ENCODE data around the gene VDR.

Gene VDR

DNA sequence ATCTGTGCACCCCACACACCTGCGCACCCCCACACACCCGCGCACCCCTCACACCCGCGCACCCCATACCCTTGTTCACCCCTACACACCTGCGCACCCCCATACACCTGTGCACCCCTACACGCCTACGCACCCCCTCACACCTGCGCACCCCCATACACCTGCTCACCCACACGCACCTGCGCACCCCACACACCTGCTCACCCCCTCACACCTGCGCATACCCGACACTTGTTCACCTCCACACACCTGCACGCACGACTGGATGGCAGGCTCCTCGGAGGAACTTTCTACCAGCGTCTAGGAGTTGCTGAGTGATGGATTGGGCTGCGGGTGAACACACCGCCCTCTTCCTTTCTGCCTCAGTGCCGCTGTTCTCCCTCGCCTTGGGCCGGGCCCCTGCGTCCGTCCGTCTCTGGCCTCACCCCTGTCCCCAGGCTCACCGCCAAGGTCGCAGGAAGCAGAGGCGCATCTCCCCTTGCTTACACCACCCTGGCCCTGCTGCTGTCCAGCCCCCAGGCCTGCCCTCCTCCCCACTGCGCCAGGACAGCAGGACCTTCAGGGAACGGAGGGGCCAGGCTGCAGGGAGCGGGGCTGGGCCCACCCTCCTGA lies 37.9 kb upstream of the VDR start:
- Histone ChIP-seq H3K4me1 (ENCODE audit: control insufficient read depth, insufficient read depth, low read length, unreplicated experiment) (peaks cover 23% of the 10 kb centered on the region), H3K36me3 (ENCODE audit: insufficient read depth, low read length) (no peaks in the 10 kb centered on the region), H3K79me2 (ENCODE audit: control insufficient read depth, insufficient read depth, low read length, unreplicated experiment) (no peaks in the 10 kb centered on the region), H2AFZ (ENCODE audit: low read length, unreplicated experiment) (no peak overlapping the region), H3K4me3 (ENCODE audit: low read depth, low read length) (no peak overlapping the region), H3K27me3 (ENCODE audit: insufficient read depth, low read length) (no peaks in the 10 kb centered on the region), H3K27ac (ENCODE audit: low read depth, low read length) (no peak overlapping the region)

DNA sequence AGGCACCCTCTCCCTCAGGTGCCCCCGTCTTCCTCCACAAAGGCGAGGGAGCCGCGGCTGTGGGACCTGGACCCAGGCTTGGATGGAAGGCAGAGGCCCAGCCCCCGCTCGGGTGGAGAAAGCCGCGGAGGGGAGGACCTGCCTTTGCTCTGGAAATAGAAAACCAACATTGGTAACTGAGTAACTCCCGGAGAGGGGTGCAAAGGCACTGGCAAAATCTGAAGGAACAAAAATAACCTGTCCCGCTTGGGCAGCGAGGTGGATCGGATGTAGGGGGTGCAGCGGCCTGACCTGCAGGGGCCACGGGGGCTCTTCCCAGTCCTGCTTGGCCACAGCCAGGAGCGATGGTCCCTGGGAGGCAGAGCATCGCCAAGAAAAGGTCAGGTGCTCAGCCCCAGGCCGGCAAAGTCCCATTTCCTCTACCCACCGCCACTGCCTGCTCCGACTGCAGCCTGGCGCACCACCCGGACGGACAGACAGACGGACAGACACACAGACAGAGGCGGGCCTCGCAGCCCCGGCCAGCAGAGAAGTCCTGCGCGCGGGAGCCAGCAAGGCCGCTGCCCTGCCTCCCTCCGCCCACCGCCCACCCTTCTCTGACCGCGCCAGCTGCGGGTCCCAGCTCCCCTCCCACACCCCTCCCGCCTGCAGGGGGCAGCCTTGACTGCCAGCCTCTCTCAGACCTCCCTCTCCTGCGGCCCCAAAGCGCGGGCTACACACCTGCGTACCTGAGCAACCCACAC lies 37.2 kb upstream of the VDR start:
- Histone ChIP-seq H3K4me1 (ENCODE audit: control insufficient read depth, insufficient read depth, low read length, unreplicated experiment) (peaks cover 24% of the 10 kb centered on the region), H3K36me3 (ENCODE audit: insufficient read depth, low read length) (no peaks in the 10 kb centered on the region), H3K79me2 (ENCODE audit: control insufficient read depth, insufficient read depth, low read length, unreplicated experiment) (no peaks in the 10 kb centered on the region), H3K27me3 (ENCODE audit: insufficient read depth, low read length) (no peaks in the 10 kb centered on the region), H2AFZ (ENCODE audit: low read length, unreplicated experiment) (no peak overlapping the region), H3K27ac (ENCODE audit: low read depth, low read length) (no peak overlapping the region), H3K4me3 (ENCODE audit: low read depth, low read length) (no peak overlapping the region)

DNA sequence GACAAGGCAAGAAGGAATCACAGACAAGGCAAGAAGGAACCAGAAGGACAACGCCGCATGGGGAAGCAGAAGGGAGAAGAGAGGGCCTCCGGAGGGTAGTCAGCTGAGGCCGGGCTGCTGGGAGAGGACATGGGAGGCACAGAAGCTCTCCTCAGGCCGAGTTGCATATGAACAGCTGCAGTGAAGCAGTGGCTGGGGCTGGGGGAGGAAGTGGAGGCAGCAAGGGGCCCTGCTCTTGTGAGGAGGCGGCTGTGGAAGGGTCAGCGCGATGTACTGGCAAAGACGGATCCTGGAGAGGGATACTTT lies 36.6 kb upstream of the VDR start:
- H3K27ac ChIP-seq (ENCODE audit: low read depth, low read length): no peak overlapping the region
- no peaks in the 10 kb centered on the region for H3K27me3 ChIP-seq (ENCODE audit: insufficient read depth, low read length)
- no peak overlapping the region for H2AFZ ChIP-seq (ENCODE audit: low read length, unreplicated experiment)
- no peaks in the 10 kb centered on the region for H3K36me3 ChIP-seq (ENCODE audit: insufficient read depth, low read length)
- H3K4me1 ChIP-seq (ENCODE audit: control insufficient read depth, insufficient read depth, low read length, unreplicated experiment): peaks cover 19% of the 10 kb centered on the region
- H3K79me2 ChIP-seq (ENCODE audit: control insufficient read depth, insufficient read depth, low read length, unreplicated experiment): no peaks in the 10 kb centered on the region
- H3K4me3 ChIP-seq (ENCODE audit: low read depth, low read length): no peak overlapping the region

DNA sequence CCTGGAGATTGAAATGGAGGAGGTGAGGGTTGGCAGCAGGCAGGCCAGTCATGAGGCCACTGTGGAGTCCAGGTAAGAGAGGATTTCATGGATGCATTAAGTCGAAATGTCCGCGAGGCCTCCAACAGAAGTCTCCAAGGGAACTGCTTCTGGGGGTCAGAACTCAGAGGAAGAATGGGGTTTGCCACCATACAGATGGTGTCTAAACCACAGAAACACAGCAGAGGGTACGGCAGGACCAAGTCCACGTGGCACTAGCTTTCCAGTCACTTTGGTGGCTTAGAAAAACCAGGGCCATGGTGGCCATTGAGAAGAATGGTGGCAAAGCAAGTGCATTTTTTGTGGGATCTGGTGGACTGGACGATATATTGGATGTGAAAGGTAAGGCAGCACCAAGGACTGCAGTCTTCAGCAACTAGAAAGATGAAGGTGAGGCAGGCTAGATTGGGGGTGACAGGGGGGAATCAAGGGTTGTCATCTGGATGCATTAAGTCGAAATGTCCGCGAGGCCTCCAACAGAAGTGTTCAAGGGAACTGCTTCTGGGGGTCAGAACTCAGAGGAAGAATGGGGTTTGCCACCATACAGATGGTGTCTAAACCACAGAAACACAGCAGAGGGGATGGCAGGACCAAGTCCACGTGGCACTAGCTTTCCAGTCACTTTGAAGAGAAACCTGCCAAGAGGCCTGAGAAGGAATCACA lies 36.1 kb upstream of the VDR start:
- Histone ChIP-seq H3K79me2 (ENCODE audit: control insufficient read depth, insufficient read depth, low read length, unreplicated experiment) (no peaks in the 10 kb centered on the region), H3K4me1 (ENCODE audit: control insufficient read depth, insufficient read depth, low read length, unreplicated experiment) (peaks cover 15% of the 10 kb centered on the region), H3K27ac (ENCODE audit: low read depth, low read length) (no peak overlapping the region), H3K4me3 (ENCODE audit: low read depth, low read length) (no peak overlapping the region), H3K36me3 (ENCODE audit: insufficient read depth, low read length) (no peaks in the 10 kb centered on the region), H3K27me3 (ENCODE audit: insufficient read depth, low read length) (no peaks in the 10 kb centered on the region), H2AFZ (ENCODE audit: low read length, unreplicated experiment) (no peak overlapping the region)

DNA sequence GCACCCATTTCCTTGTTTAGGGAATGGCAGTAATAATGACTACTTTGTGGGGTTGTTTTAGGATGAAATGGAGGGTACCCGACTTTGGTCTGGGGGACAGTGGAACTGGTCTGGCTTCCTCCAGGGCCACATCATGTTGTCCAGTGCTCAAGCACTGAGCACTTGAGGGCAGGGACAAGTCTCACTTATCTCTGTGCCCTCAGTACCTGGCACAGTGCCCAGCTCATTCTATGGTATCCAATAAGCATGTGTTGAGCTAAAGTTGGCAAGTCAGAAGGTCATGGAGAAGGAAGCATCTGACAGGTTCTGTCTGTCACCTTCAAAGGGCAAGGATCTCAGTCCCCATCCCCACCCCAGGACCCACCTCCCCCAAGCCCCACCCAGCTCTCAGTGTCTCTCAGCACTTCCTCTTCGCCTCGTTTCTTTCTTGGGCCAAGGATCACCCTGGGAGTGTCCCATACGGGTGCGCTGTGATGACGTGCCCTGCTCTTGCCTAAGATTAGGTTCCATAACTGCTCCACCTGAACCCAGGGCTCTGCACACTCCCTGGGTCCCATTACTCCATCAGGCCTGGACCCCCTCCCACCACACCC lies 34.3 kb upstream of the VDR start:
- no peaks in the 10 kb centered on the region for H3K79me2 ChIP-seq (ENCODE audit: control insufficient read depth, insufficient read depth, low read length, unreplicated experiment)
- H3K27ac ChIP-seq (ENCODE audit: low read depth, low read length): no peak overlapping the region
- peaks cover 12% of the 10 kb centered on the region for H3K4me1 ChIP-seq (ENCODE audit: control insufficient read depth, insufficient read depth, low read length, unreplicated experiment)
- no peak overlapping the region for H2AFZ ChIP-seq (ENCODE audit: low read length, unreplicated experiment)
- H3K4me3 ChIP-seq (ENCODE audit: low read depth, low read length): no peak overlapping the region
- no peaks in the 10 kb centered on the region for H3K27me3 ChIP-seq (ENCODE audit: insufficient read depth, low read length)
- no peaks in the 10 kb centered on the region for H3K36me3 ChIP-seq (ENCODE audit: insufficient read depth, low read length)

DNA sequence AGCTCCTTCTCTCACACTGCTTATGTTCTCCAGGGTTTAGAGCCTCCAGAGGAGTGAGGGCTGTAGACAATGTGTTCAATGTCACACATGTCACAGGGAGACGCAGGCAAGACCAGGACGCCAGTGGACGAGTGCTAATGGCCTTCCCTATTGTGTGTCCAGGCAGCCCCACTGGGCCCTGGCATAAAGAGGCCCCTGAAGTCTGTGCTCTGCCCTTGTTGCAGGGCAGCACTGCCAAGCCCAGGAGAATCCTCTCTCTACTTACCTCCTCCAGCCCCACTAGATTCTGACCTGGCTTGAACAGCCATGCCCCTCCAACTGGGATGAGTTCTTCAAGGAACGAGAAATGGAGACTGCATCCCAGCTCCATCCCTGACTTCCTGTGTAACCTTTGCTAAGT lies 33.8 kb upstream of the VDR start:
- Histone ChIP-seq H3K27ac (ENCODE audit: low read depth, low read length) (no peak overlapping the region), H3K27me3 (ENCODE audit: insufficient read depth, low read length) (no peaks in the 10 kb centered on the region), H3K4me3 (ENCODE audit: low read depth, low read length) (no peak overlapping the region), H3K4me1 (ENCODE audit: control insufficient read depth, insufficient read depth, low read length, unreplicated experiment) (peaks cover 12% of the 10 kb centered on the region), H2AFZ (ENCODE audit: low read length, unreplicated experiment) (no peak overlapping the region), H3K79me2 (ENCODE audit: control insufficient read depth, insufficient read depth, low read length, unreplicated experiment) (no peaks in the 10 kb centered on the region), H3K36me3 (ENCODE audit: insufficient read depth, low read length) (no peaks in the 10 kb centered on the region)

DNA sequence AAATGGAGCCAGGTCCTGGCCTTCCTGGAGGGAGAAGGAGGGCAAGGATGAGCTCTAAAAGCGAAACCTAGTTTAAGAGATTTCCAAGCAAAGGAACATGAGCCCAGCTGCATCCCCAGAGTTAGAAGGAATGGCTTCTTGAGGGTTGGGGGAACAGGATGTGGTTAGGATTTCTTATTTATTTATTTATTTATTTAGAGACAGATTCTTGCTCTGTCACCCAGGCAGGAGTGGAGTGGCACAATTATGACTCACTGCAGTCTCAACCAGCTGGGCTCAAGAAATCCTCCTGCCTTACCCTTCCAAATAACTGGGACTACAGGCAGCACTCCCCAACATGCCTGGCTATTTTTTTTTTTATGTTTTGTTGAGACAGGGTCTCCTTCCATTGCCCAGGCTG lies 33.3 kb upstream of the VDR start:
- Histone ChIP-seq H3K36me3 (ENCODE audit: insufficient read depth, low read length) (no peaks in the 10 kb centered on the region), H3K27me3 (ENCODE audit: insufficient read depth, low read length) (no peaks in the 10 kb centered on the region), H2AFZ (ENCODE audit: low read length, unreplicated experiment) (no peak overlapping the region), H3K79me2 (ENCODE audit: control insufficient read depth, insufficient read depth, low read length, unreplicated experiment) (no peaks in the 10 kb centered on the region), H3K4me3 (ENCODE audit: low read depth, low read length) (no peak overlapping the region), H3K27ac (ENCODE audit: low read depth, low read length) (no peak overlapping the region), H3K4me1 (ENCODE audit: control insufficient read depth, insufficient read depth, low read length, unreplicated experiment) (peaks cover 12% of the 10 kb centered on the region)

DNA sequence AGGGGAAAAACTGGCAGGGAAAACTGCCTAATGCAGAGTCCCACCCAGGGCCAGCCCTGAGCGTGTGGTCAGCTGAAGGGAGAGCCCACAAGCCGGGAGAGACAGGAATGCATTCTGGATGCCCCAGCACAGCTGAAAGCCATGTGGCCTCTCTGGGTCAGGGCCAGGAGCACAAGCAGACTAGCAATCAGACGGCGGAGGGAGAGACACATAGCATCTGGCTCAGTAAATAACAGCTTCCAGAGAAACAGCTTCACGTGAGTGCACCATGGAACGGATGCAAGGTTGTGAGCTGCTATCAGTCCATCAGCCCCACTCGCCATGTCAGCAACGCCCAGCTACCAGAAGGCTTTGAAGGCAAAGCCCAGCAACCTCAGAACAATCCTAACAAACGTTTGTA lies 30.4 kb upstream of the VDR start:
- Histone ChIP-seq H3K36me3 (ENCODE audit: insufficient read depth, low read length) (no peaks in the 10 kb centered on the region), H3K4me1 (ENCODE audit: control insufficient read depth, insufficient read depth, low read length, unreplicated experiment) (peaks cover 12% of the 10 kb centered on the region), H3K4me3 (ENCODE audit: low read depth, low read length) (no peak overlapping the region), H3K27me3 (ENCODE audit: insufficient read depth, low read length) (peaks cover 19% of the 10 kb centered on the region), H2AFZ (ENCODE audit: low read length, unreplicated experiment) (no peak overlapping the region), H3K27ac (ENCODE audit: low read depth, low read length) (no peak overlapping the region), H3K79me2 (ENCODE audit: control insufficient read depth, insufficient read depth, low read length, unreplicated experiment) (no peaks in the 10 kb centered on the region)

DNA sequence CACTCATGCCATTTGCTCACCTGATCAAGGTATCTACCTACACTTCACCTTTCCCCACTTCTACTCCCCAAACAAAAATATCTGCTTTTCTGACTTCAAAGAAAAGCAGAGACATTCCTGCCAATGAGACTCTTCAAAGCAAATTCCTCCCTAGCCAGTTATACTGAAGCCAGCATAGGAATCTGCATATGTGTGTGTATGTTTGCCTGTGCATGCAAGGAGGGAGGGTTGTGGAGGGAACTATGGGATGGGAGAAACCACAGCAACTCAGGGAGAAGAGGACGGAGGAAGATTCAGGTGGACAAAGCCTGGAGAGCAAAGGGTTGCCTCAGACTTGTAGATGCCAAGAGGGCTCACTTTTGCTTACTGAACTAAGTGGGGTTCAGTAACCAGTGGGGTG lies 26.4 kb upstream of the VDR start:
- Histone ChIP-seq H3K4me1 (ENCODE audit: control insufficient read depth, insufficient read depth, low read length, unreplicated experiment) (no peaks in the 10 kb centered on the region), H3K36me3 (ENCODE audit: insufficient read depth, low read length) (no peaks in the 10 kb centered on the region), H3K27me3 (ENCODE audit: insufficient read depth, low read length) (peaks cover 59% of the 10 kb centered on the region), H3K4me3 (ENCODE audit: low read depth, low read length) (no peak overlapping the region), H3K27ac (ENCODE audit: low read depth, low read length) (no peak overlapping the region), H3K79me2 (ENCODE audit: control insufficient read depth, insufficient read depth, low read length, unreplicated experiment) (no peaks in the 10 kb centered on the region), H2AFZ (ENCODE audit: low read length, unreplicated experiment) (no peak overlapping the region)

DNA sequence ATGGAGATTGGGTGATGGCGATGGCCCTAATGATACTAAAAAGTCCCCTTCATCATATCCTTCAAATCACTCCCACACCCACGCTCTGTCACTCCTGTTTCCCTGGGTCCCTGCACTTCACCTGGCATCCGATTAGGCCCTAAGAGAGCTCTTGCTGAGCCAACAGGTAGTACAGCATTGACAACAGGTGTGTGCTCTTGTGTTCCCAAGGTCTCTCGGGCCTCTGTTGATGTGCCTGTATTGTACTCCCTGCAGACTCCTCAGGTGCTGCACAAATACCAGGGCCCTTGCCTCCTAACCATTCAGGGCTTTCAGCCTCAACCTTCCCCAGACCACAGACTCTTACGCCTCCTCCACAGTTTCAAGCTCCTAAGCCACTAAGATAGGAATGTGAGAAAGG lies 25.8 kb upstream of the VDR start:
- H3K27me3 ChIP-seq (ENCODE audit: insufficient read depth, low read length): peaks cover 64% of the 10 kb centered on the region
- no peak overlapping the region for H2AFZ ChIP-seq (ENCODE audit: low read length, unreplicated experiment)
- H3K36me3 ChIP-seq (ENCODE audit: insufficient read depth, low read length): no peaks in the 10 kb centered on the region
- no peak overlapping the region for H3K27ac ChIP-seq (ENCODE audit: low read depth, low read length)
- no peaks in the 10 kb centered on the region for H3K79me2 ChIP-seq (ENCODE audit: control insufficient read depth, insufficient read depth, low read length, unreplicated experiment)
- no peaks in the 10 kb centered on the region for H3K4me1 ChIP-seq (ENCODE audit: control insufficient read depth, insufficient read depth, low read length, unreplicated experiment)
- H3K4me3 ChIP-seq (ENCODE audit: low read depth, low read length): no peak overlapping the region

DNA sequence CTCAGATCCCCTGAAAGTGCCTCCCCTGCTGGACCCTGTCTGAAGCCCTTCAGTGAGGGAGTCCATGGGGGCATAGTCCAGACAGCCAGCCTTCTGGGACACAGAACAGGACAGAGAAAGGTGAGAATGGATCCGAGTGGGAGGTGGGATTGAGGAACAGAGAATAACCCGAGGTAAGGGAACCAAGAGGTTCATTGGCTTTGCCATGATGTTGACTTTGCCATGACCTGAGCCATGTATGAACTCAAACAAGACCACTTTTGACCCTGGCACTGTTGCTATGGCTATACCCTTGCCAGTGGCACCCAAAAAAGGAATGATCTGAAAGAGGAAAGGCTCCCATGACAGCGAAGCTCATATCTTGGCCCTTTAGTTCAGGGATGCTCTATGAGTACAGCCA lies 22.6 kb upstream of the VDR start:
- peaks cover 93% of the 10 kb centered on the region for H3K27me3 ChIP-seq (ENCODE audit: insufficient read depth, low read length)
- no peak overlapping the region for H2AFZ ChIP-seq (ENCODE audit: low read length, unreplicated experiment)
- no peak overlapping the region for H3K27ac ChIP-seq (ENCODE audit: low read depth, low read length)
- no peaks in the 10 kb centered on the region for H3K79me2 ChIP-seq (ENCODE audit: control insufficient read depth, insufficient read depth, low read length, unreplicated experiment)
- no peaks in the 10 kb centered on the region for H3K36me3 ChIP-seq (ENCODE audit: insufficient read depth, low read length)
- no peaks in the 10 kb centered on the region for H3K4me1 ChIP-seq (ENCODE audit: control insufficient read depth, insufficient read depth, low read length, unreplicated experiment)
- no peak overlapping the region for H3K4me3 ChIP-seq (ENCODE audit: low read depth, low read length)

All from ACC112 (cell line).